ENCODE results near the gene PFKP. TPM values are rescaled to one million over a fixed set of nuclear protein-coding genes. Genes with fewer than 3 reads are reported as not detected.

The PFKP gene
- total RNA-seq, 1 donor from 2014 or later: 55.2 TPM

GRCh38 chr10:3067859-3068179, 471 bp downstream of the PFKP start:
- Mint-ChIP-seq H3K36me3 (peaks cover 8% of the 10 kb centered on the region), H3K27me3 (ENCODE audit: insufficient read depth, low read depth) (peaks cover 35% of the 10 kb centered on the region), H3K4me3 (peak overlapping the region; percentile 88), H3K4me1 (peaks cover 7% of the 10 kb centered on the region), H3K27ac (no peak overlapping the region), H3K9me3 (no peaks in the 10 kb centered on the region)
- Histone ChIP-seq H3K27me3 (peaks cover 44% of the 10 kb centered on the region), H3K9me3 (ENCODE audit: low read depth) (no peaks in the 10 kb centered on the region), H3K4me1 (peaks cover 9% of the 10 kb centered on the region), H2AFZ (replicated peaks) (peak overlapping the region; percentile 96), H3K27ac (no peak overlapping the region), H3K4me3 (peak overlapping the region; percentile 91), H3K36me3 (no peaks in the 10 kb centered on the region), H3K79me2 (ENCODE audit: low read depth) (peaks cover 32% of the 10 kb centered on the region), H3F3A (ENCODE audit: low read depth) (peaks cover 17% of the 10 kb centered on the region), H3K9ac (no peak overlapping the region), H4K20me1 (ENCODE audit: low read depth) (peaks cover 3% of the 10 kb centered on the region), H3K4me2 (peak overlapping the region; percentile 81)
- DNase-seq (ENCODE audit: low spot score): peak; percentile 43
- TF ChIP-seq EZH2 (IDR thresholded peaks at IDR 0.05) (no peak), EZH2phosphoT487 (IDR thresholded peaks at IDR 0.05) (peak; percentile 19)
- TF ChIP-seq, protein P1, sequence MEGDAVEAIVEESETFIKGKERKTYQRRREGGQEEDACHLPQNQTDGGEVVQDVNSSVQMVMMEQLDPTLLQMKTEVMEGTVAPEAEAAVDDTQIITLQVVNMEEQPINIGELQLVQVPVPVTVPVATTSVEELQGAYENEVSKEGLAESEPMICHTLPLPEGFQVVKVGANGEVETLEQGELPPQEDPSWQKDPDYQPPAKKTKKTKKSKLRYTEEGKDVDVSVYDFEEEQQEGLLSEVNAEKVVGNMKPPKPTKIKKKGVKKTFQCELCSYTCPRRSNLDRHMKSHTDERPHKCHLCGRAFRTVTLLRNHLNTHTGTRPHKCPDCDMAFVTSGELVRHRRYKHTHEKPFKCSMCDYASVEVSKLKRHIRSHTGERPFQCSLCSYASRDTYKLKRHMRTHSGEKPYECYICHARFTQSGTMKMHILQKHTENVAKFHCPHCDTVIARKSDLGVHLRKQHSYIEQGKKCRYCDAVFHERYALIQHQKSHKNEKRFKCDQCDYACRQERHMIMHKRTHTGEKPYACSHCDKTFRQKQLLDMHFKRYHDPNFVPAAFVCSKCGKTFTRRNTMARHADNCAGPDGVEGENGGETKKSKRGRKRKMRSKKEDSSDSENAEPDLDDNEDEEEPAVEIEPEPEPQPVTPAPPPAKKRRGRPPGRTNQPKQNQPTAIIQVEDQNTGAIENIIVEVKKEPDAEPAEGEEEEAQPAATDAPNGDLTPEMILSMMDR (IDR thresholded peaks at IDR 0.05): no peak

- Histone ChIP-seq H3F3A (ENCODE audit: low read depth) (peaks cover 17% of the 10 kb centered on the region), H3K9me3 (ENCODE audit: low read depth) (no peaks in the 10 kb centered on the region), H3K79me2 (ENCODE audit: low read depth) (peaks cover 37% of the 10 kb centered on the region), H2AFZ (replicated peaks) (peak overlapping the region; percentile 96), H4K20me1 (ENCODE audit: low read depth) (peaks cover 9% of the 10 kb centered on the region), H3K4me2 (peak overlapping the region; percentile 81), H3K36me3 (no peaks in the 10 kb centered on the region), H3K27me3 (peaks cover 44% of the 10 kb centered on the region), H3K27ac (no peak overlapping the region), H3K4me1 (peaks cover 9% of the 10 kb centered on the region), H3K4me3 (peak overlapping the region; percentile 91), H3K9ac (no peak overlapping the region)
- DNase-seq (ENCODE audit: low spot score): peak; percentile 69
- Mint-ChIP-seq H3K4me1 (peaks cover 7% of the 10 kb centered on the region), H3K9me3 (no peaks in the 10 kb centered on the region), H3K36me3 (peaks cover 8% of the 10 kb centered on the region), H3K27ac (no peak overlapping the region), H3K27me3 (ENCODE audit: insufficient read depth, low read depth) (peaks cover 35% of the 10 kb centered on the region), H3K4me3 (peak overlapping the region; percentile 88)
- peak; percentile 21 for TF ChIP-seq EZH2phosphoT487 (IDR thresholded peaks at IDR 0.05)
- no peak for TF ChIP-seq EZH2 (IDR thresholded peaks at IDR 0.05)
- TF ChIP-seq, protein P1 (IDR thresholded peaks at IDR 0.05): peak; percentile 6
Observed at GRCh38 chr10:3068201-3068967, 1.0 kb downstream of the PFKP start.

DNA sequence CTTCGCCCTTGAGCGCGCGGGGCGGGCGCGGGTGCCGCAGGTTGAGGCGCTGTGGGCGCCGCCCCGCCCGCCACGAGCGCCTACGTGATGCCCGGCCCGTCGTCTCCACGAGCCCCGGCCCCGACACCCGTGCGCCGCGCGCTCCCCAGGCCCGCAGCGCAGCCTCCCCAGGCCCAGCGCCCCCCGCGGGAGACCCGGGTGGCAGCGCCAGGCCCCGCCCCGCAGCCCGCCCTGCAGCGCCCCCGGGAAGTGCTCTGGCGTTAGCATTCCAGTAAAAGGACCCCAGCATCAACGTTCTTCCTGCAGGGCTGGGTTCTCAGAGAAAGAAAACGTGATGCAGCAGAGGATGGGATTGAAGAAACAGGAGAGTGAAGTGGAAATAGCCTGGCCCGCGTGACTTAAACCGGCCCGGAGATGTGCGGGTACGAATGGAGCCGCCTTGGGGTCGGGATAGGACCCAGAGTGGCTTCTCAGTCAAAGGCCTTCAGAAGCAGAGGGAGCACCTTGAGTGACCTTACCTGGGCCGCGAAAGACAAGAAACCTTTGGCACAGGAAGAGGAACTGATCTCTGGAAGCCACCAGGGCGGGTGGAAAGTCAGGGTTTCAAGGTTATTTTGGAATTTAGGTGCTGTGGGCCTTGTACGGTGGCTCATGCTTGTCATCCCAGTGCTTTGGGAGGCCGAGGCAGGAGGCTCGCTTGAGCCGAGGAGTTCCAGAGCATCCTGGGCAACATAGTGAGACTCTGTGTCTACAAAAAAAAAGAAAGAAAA, 1.8 kb downstream of the PFKP start:
- Mint-ChIP-seq H3K9me3 (no peaks in the 10 kb centered on the region), H3K36me3 (peaks cover 8% of the 10 kb centered on the region), H3K4me3 (peak overlapping the region; percentile 86), H3K27me3 (ENCODE audit: insufficient read depth, low read depth) (peaks cover 35% of the 10 kb centered on the region), H3K27ac (no peak overlapping the region), H3K4me1 (peaks cover 11% of the 10 kb centered on the region)
- H3K79me2 ChIP-seq (ENCODE audit: low read depth): peaks cover 44% of the 10 kb centered on the region
- peaks cover 40% of the 10 kb centered on the region for H3K27me3 ChIP-seq
- peaks cover 12% of the 10 kb centered on the region for H4K20me1 ChIP-seq (ENCODE audit: low read depth)
- H3K9me3 ChIP-seq (ENCODE audit: low read depth): no peaks in the 10 kb centered on the region
- DNase-seq (ENCODE audit: low spot score): peak; percentile 61
- H3K36me3 ChIP-seq: no peaks in the 10 kb centered on the region
- peak overlapping the region; percentile 96 for H2AFZ ChIP-seq (replicated peaks)
- peak overlapping the region; percentile 91 for H3K4me3 ChIP-seq
- peaks cover 17% of the 10 kb centered on the region for H3F3A ChIP-seq (ENCODE audit: low read depth)
- H3K9ac ChIP-seq: no peak overlapping the region
- H3K4me1 ChIP-seq: peaks cover 9% of the 10 kb centered on the region
- H3K27ac ChIP-seq: no peak overlapping the region
- H3K4me2 ChIP-seq: peak overlapping the region; percentile 81
- TF ChIP-seq, protein P1 (IDR thresholded peaks at IDR 0.05): peak; percentile 17
- TF ChIP-seq EZH2phosphoT487 (IDR thresholded peaks at IDR 0.05) (no peak), EZH2 (IDR thresholded peaks at IDR 0.05) (no peak)

Measured in neural progenitor cell (in vitro differentiated cells).